Measurements from ENCODE around the gene TCF4. TPM values are rescaled to one million over a fixed set of nuclear protein-coding genes. Genes with fewer than 3 reads are reported as not detected.

TCF4 gene
- total and polyA plus RNA-seq, 7 donors = 8.6 to 68.9 (median 36.8) TPM

- intact Hi-C loops (cut with DNase I) = loop anchor here (2.0 to 10.0 kb wide), 10 partner anchors 112 to 985 kb away; no protein-coding TSS in a partner anchor
- Histone ChIP-seq H3K4me1 (peaks cover 9% of the 10 kb centered on the region), H3K27me3 (ENCODE audit: insufficient read depth in 3 of 3, low read length in 2 of 3) (no peaks in the 10 kb centered on the region), H3K27ac (peak overlapping the region; percentile 86), H3K36me3 (ENCODE audit: insufficient read depth in 1 of 2, low read depth in 1 of 2) (no peaks in the 10 kb centered on the region), H3K9me3 (no peaks in the 10 kb centered on the region), H3K4me3 (peak overlapping the region; percentile 84)
- DNase-seq (peak; percentile 97 to 98), ATAC-seq (peak; percentile 91 to 97 (median 96))
- no peak for TF ChIP-seq CTCF (IDR thresholded peaks at IDR 0.05)
- WGBS, 3 donors = 1 to 3% (median 3%) methylated on average over 35 to 37 of the region's 37 CpGs
Observed at GRCh38 chr18:55589625-55590291, 1.8 kb upstream of the TCF4 start.

GRCh38 chr18:55588870-55589595, 1.0 kb upstream of the TCF4 start:
- whole genome bisulfite sequencing, 3 donors = 0 to 1% (median 0%) methylated on average over 12 of the region's 12 CpGs
- Histone ChIP-seq H3K27ac (peak overlapping the region; percentile 86), H3K4me1 (peaks cover 16% of the 10 kb centered on the region), H3K4me3 (peak overlapping the region; percentile 84), H3K36me3 (ENCODE audit: insufficient read depth in 1 of 2, low read depth in 1 of 2) (no peaks in the 10 kb centered on the region), H3K9me3 (no peaks in the 10 kb centered on the region), H3K27me3 (ENCODE audit: insufficient read depth in 3 of 3, low read length in 2 of 3) (no peaks in the 10 kb centered on the region)
- ATAC-seq (peak in 1 of 4 donors; percentile 23), DNase-seq (no peak)
- no peak for TF ChIP-seq CTCF (IDR thresholded peaks at IDR 0.05)
- intact Hi-C loops (cut with DNase I) = loop anchor here (5.0 to 10.0 kb wide), 7 partner anchors 112 to 986 kb away; no protein-coding TSS in a partner anchor

- no peaks in the 10 kb centered on the region for H3K9me3 ChIP-seq
- ATAC-seq (peak in 1 of 4 donors; percentile 10), DNase-seq (peak in 1 of 2 donors; percentile 35)
- peak overlapping the region; percentile 86 for H3K27ac ChIP-seq
- no peak for TF ChIP-seq CTCF (IDR thresholded peaks at IDR 0.05)
- H3K36me3 ChIP-seq (ENCODE audit: insufficient read depth in 1 of 2, low read depth in 1 of 2) = no peaks in the 10 kb centered on the region
- peaks cover 29% of the 10 kb centered on the region for H3K4me1 ChIP-seq
- no peaks in the 10 kb centered on the region for H3K27me3 ChIP-seq (ENCODE audit: insufficient read depth in 3 of 3, low read length in 2 of 3)
- intact Hi-C loops (cut with DNase I) = loop anchor here (2.0 to 10.0 kb wide), 11 partner anchors 110 to 987 kb away; no protein-coding TSS in a partner anchor
- peak overlapping the region; percentile 84 for H3K4me3 ChIP-seq
- WGBS, 3 donors = 0 to 1% (median 0%) methylated on average over 15 to 61 of the region's 63 CpGs
Observed at GRCh38 chr18:55587418-55588110, 428 bp downstream of the TCF4 start.

GRCh38 chr18:55585920-55586561, 2.0 kb downstream of the TCF4 start:
- H3K4me3 ChIP-seq = peak overlapping the region; percentile 84
- peak overlapping the region; percentile 86 for H3K27ac ChIP-seq
- 3 to 8% (median 4%) methylated on average over 11 of the region's 11 CpGs for WGBS, 3 donors
- H3K27me3 ChIP-seq (ENCODE audit: insufficient read depth in 3 of 3, low read length in 2 of 3) = no peaks in the 10 kb centered on the region
- peaks cover 42% of the 10 kb centered on the region for H3K4me1 ChIP-seq
- ATAC-seq = no peak
- intact Hi-C loops (cut with DNase I) = loop anchor here (2.0 to 10.0 kb wide), 12 partner anchors 109 to 989 kb away; no protein-coding TSS in a partner anchor
- no peaks in the 10 kb centered on the region for H3K9me3 ChIP-seq
- DNase-seq = no peak
- no peak for TF ChIP-seq CTCF (IDR thresholded peaks at IDR 0.05)
- no peaks in the 10 kb centered on the region for H3K36me3 ChIP-seq (ENCODE audit: insufficient read depth in 1 of 2, low read depth in 1 of 2)

Measured in psoas muscle (tissue), 8 donors.